Fibroblast of lung (primary cell): ENCODE results near the gene SERTAD1.

Source experiments
- EZH2 ChIP-seq: IDR thresholded peaks from 2 replicates; pipeline ENCODE4 v1.5.1; 2012; ENCODE audit warnings: low read length, control low read depth, mild to moderate bottlenecking; ENCODE audit errors: missing control alignments
- TF ChIP-seq, protein P1 (sequence below), 2 donors: IDR thresholded peaks in 1 of 2; conservative IDR thresholded peaks in 1 of 2; 1 replicate in 1 of 2; 2 replicates in 1 of 2; pipeline ENCODE4 v1.5.1; 2011 to 2012; ENCODE audit warnings: low read length in 2 of 2, control low read depth in 1 of 2, inconsistent platforms in 1 of 2, low read depth in 1 of 2, mild to moderate bottlenecking in 1 of 2

DNA sequence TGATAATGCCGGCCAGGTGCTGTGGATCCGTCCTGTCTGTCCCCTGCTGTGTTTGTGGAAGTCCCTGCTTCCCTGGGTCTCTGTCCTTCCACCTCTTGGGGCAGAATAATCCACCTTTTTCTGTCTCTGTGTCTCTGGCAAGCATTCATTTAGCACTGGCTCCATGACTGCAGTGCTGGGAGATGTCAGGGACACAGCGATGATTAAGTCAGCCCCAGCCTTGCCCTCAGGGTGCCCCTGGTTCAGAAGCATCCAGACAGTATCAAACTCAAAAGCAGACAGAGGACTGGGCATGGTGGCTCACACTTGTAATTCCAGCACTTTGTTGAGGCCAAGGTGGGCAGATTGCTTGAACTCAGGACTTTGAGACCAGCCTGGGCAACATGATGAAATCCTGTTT, 37.3 kb downstream of the SERTAD1 start:
- TF ChIP-seq, protein P1, sequence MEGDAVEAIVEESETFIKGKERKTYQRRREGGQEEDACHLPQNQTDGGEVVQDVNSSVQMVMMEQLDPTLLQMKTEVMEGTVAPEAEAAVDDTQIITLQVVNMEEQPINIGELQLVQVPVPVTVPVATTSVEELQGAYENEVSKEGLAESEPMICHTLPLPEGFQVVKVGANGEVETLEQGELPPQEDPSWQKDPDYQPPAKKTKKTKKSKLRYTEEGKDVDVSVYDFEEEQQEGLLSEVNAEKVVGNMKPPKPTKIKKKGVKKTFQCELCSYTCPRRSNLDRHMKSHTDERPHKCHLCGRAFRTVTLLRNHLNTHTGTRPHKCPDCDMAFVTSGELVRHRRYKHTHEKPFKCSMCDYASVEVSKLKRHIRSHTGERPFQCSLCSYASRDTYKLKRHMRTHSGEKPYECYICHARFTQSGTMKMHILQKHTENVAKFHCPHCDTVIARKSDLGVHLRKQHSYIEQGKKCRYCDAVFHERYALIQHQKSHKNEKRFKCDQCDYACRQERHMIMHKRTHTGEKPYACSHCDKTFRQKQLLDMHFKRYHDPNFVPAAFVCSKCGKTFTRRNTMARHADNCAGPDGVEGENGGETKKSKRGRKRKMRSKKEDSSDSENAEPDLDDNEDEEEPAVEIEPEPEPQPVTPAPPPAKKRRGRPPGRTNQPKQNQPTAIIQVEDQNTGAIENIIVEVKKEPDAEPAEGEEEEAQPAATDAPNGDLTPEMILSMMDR (conservative IDR thresholded peaks at IDR 0.05 in 1 of 2, IDR thresholded peaks at IDR 0.05 in 1 of 2; ENCODE audit: low read depth in 1 of 2, low read length in 2 of 2): no peak
- TF ChIP-seq EZH2: no peak
